Astrocyte of the spinal cord (primary cell): ENCODE data around the gene DES.

Experiments used
- DNase-seq: peaks from one replicate; pipeline ENCODE4 v3.0.0; 2011; ENCODE audit warnings: low read depth, low spot score
- H3K4me3 ChIP-seq: 2 replicates; pipeline ENCODE4 v1.5.1; 2011; ENCODE audit warnings: low read depth, mild to moderate bottlenecking, low read length, moderate library complexity
- in situ Hi-C: cut with HindIII; loops from 2 replicates; pipeline ENCODE4 v1.10.0; 2017; ENCODE audit warnings: low sequenced_read_pairs
- TF ChIP-seq, protein P1 (sequence below): IDR thresholded peaks from 2 replicates; pipeline ENCODE4 v1.5.1; 2012; ENCODE audit warnings: low read depth, mild to moderate bottlenecking, low read length, inconsistent platforms

DES gene

DNA sequence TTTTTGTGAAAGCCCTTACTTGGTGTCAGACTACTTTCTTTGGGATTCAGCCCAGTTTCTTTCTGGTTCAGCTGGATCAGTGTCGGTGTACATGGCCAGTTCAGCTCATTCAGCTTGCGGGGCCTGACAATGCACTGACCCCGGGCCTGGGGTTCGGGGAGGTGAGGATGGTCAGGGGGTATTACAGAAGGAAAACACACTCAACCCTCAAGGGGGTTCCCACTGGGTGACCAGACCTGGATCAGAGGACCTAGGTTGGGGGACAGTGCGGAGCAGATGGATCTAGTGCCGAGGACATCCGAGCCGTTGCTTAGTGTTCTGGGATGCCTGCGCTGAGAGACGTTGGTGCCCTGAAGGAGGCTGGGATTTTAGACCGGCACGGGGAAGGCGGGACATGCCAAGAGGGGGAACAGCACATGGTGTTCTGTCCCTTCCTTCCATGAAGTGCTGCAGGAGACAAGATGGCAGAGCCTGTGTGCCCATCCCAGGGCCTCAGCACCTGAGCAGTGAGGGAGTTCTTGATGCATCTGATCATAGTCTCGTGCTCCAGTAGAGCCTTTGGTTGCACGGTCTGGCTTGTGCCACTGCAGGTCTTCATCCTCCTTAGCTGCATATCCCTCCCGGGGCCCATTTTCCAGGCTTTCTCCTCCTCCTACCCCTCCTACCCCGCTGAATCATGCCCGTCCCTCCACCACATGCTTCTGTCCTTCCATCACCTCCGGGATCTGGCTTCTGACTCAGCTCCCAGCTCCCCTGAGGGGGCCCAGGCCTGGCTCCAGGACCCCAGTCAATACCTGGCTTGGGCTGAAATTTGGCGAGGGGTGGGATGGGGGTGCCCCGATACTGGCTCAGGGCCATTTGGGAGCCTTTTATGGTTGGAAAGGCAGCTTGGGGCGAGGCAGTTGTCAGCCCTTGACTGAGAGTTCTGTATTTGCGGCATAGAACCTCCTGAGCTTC, 34.5 kb downstream of the DES start:
- DNase-seq: peak; percentile 97
- H3K4me3 ChIP-seq: no peak overlapping the region
- in situ Hi-C loops: no loop called here
- TF ChIP-seq, protein P1, sequence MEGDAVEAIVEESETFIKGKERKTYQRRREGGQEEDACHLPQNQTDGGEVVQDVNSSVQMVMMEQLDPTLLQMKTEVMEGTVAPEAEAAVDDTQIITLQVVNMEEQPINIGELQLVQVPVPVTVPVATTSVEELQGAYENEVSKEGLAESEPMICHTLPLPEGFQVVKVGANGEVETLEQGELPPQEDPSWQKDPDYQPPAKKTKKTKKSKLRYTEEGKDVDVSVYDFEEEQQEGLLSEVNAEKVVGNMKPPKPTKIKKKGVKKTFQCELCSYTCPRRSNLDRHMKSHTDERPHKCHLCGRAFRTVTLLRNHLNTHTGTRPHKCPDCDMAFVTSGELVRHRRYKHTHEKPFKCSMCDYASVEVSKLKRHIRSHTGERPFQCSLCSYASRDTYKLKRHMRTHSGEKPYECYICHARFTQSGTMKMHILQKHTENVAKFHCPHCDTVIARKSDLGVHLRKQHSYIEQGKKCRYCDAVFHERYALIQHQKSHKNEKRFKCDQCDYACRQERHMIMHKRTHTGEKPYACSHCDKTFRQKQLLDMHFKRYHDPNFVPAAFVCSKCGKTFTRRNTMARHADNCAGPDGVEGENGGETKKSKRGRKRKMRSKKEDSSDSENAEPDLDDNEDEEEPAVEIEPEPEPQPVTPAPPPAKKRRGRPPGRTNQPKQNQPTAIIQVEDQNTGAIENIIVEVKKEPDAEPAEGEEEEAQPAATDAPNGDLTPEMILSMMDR: no peak

DNA sequence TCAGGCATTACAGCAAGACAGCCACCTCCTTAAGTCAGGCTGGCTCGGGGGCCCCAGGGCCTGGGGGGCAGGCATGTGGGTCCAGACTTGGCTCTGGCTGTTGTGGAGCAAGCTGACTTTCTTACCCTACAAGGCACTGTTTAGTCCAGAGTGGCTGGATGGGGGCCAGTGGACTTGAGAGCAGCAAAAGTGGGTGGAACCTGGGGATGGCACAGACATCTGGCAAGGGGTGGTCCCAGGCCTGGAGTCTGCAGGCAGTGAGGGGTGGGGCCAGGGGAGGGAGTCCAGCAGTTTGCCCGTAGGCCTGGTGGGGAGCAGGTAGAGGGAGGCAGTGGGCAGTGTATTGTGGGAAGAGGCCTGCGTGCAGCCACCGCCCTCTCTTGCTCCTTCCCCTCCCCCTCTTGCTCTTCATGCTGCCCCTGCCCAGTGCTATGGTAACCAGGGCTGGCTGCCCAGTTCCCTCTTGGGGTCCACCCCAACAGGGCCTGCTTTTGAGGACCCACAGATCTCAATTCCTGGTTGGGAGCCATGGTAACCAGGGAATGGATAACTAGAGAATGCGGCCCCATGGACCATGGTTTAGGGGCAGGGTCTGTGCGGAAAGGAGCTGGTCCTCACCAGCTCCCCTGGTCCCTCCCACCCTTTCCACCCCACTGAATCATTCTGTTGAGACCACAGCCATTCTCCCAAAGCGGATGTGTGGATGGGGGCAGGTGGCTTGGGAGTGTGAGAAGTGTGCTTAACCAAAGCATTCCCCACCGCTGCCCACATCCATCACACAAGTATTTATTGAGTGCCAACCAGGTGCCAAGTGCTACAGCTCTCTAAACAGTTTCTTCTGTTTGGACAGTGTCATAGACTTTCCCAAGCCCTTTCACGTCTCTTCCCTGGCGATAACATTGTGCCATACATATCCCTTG, 35.8 kb downstream of the DES start:
- H3K4me3 ChIP-seq: no peak overlapping the region
- TF ChIP-seq, protein P1: no peak
- in situ Hi-C loops: no loop called here
- DNase-seq: peak; percentile 96

DNA sequence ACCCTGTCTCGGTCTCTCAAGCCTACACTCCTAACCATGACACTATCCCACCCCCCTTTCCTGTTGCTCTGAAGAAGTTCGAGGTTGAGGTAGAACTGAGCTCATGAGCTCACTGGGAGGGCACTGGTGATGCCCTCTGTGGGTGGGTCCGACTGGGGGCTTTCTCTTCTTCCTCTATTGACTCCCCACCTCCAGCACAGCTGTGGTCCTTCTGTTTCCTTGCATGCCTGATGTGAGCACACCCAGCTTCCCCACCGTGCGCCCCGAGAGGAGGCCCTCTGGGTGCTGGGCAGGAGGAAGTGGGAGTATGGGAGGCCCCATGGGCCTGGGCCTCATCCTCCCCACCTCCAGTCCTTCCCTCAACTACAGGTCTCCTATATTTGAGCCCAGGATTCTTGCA, 37.4 kb downstream of the DES start:
- in situ Hi-C loops: no loop called here
- no peak for DNase-seq
- TF ChIP-seq, protein P1: no peak
- no peak overlapping the region for H3K4me3 ChIP-seq

DNA sequence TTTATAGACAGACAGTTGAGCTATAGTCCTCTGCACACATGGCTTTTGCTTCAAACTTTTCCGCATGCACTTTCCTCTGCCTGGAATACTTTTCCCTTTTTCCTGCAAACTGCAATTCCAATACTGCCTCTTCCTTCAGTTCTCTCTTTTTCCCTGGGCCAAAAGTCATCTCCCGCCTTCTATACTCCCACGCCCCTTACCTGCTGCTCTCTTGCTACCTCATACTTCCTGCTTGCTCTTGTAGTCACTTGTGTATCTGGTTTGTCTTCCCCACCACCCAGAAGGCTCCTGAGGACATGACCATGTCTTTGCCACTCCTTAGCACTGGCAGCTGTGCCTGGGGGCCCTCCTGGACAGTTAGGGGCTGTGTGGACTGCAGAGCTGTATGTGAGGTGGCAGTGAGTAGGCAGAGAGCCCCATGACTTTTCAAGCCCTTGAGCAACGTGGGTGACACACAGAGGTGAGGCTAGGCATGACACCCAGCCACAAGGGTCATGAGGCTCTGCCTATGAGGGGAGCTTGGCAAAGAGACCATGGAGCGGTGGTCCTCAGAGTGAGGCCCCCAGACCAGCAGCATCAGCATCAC, 39.7 kb downstream of the DES start:
- H3K4me3 ChIP-seq: no peak overlapping the region
- no peak for DNase-seq
- TF ChIP-seq, protein P1: no peak
- in situ Hi-C loops: no loop called here

DNA sequence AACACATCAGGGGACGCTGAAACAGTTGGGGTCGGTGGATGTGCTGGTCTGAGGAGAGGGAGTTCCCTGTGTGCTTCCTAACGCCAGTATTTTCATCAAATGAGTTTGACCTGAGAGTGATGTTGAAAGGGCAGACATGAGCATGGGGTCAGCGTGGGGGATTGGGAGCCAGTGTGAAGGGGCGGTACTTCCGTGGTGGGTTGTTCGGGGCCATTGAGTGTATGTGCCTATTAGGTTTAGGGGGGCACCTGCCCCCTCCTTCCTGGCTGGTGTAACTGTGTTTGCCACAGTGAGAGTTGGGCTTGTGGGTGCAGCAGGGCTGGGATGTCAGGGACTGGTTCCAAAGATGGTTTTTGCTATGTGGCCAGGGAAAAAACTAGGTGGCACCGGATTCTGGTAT, 40.8 kb downstream of the DES start:
- no peak overlapping the region for H3K4me3 ChIP-seq
- TF ChIP-seq, protein P1: no peak
- in situ Hi-C loops: no loop called here
- no peak for DNase-seq
